Stimulated activated CD4-positive, alpha-beta T cell treated with anti-CD3 and anti-CD28 coated beads, Interleukin-15, amount 100 ng/mL, for 1 hour (primary cell): ENCODE data around the gene C6orf15.

Source experiments
- DNase-seq, 2 donors: peaks; one replicate each; pipeline ENCODE4 v3.0.0-alpha.2; 2020; ENCODE audit warnings: low read depth in 1 of 2, low spot score in 1 of 2

Gene C6orf15

DNA sequence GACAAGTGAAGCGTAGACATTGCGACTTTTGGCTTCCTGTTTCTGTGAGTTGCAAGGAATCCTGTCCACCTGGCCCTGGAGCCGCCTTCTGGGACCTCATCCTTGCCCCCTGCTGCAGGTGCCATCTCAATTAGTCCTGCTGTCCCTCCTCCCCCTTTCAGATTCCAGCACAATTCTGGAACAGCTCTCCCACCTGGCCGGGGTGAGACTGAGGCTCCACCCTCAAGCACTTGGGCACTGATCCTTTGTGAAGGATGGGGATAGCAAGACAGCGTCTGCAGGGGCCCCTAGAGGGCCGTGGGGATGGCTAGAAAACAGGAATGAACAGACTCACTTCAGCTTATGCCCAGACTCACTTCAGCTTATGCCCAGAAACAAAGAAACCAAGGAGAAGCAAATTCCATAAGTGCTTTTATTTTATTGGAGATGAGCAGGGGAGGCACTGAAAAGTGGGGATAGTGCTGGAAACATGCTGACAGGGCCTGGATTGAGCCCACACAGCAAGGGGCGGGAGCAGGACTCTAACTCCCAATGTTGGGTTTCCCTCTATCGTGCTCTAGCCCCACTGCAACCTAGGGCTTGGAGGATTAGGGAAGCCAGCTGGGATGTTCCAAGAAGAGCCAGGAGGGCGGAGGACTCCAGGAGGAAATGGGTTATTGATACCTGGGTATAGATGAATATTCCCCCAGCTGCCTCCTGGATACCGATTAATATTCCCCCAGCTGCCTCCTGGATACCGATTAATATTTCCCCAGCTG lies 1.4 kb downstream of the C6orf15 start:
- no peak for DNase-seq

DNA sequence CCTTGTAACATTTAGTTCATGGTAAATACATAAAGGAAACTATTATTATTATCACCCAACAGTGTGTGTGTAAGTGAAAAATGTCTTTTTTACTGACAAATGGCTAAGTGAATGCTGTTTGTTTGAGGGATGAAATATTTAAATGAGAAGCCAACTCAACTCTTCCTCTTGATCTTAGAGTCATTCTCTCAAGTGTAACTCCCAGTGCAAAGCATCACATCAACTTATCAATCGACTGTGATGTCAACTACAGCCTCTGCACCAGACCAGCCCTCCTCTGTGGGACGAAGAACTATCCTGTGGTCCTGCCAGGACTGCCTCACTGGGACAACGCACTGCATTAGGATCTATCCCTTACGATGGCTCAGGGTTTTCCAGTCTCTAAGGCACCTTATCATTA lies 5.3 kb downstream of the C6orf15 start:
- DNase-seq, result no peak

DNA sequence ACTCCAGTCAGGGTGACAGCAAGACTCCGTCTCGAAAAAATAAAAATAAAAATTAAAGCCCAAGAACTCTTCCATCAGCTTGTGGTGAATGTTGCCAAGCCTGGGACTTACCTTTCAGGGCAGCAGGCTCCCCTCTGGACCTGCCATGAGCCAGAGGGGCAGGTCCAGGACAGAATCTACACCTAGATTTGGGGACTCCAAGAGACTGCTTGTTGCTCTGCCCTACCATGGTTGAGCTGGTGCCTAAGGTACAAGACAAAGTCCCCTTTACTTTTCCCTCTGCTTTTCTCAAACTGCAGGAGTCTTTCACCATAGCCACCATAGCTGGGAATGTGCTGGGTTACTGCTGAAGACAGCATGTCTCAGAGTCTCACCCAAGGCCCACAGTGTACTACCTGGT lies 9.2 kb downstream of the C6orf15 start:
- no peak for DNase-seq

DNA sequence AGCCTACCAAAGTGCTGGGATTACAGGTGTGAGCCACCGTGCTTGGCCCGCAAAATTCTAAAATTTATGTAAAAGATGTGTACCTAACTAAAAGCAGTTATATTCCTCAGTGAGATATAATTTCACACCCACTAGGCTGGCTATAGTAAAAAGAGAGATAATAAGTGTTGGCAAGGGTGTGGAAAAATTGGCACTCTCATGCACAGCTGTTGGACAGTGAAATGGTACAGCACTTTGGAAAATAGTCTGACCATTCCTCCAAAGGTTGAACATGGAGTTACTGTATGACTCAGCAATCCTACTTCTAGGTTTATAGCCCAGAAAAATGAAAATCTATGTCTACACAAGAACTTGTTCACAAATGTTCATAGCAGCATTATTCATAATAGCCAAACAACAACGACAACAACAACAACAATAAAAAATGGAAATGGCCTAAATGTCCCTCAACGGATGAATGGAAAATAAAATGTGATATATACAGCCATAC lies 13.9 kb downstream of the C6orf15 start:
- DNase-seq, result no peak

DNA sequence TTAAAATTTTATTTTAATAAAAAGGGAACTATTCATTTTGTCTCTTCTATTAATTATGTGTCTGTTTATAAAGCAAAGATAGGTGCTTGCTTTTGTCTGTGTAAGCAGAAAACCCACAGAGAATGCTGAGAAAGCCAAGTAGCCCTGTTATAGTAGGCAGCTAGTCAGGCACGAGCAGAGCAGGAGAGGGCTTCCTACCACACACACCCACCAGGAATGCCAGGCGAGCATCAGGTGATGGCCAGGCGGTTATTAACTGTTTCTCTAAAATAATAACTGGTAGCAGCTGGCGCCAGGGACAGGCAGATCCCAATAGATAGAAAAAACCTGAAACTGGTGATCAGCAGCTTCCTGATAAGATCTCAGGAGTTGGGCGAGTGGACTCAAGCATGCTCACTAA lies 15.7 kb downstream of the C6orf15 start:
- DNase-seq, result no peak

DNA sequence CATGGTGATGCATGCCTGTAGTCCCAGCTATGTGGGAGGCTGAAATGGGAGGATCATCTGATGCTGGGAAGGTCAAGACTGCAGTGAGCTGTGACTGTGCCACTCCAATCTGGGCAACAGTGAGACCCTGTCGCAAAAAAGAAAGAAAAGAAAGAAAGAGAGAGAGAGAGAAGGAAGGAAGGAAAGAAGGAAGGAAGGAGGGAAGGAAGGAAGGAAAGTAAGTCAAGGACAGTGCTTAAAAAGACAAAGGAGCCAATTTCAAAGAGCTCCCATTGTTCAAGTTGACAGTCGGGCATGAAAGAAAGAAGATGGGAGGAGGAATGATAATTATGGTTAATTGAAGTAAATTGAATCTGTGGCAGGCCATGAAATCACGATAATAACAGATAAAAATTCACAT lies 16.2 kb downstream of the C6orf15 start:
- no peak for DNase-seq

DNA sequence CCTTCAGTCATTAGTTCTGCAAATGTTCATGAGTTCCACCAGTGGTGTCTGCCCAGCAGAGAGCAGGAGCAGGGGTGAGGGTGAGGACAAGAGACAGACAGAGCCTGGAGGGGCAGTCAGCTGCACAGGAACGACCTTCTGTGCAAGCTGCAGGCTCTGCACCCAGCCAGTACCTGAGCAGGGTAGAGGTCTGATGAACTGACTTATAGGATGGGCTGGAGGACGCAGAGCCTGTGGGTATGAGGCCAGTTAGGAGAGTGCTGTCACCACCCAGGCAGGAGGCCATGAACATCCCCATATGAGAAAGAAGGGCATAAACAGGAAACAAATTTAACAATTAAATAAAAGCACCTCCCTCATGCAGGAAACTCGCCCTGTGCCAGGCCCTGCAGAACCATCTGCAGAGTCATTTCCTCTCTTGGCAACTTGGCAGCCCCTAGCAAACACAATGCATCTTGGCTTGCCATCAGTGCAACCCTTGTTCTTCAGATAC lies 17.9 kb downstream of the C6orf15 start:
- DNase-seq, result peak in 1 of 2 donors; percentile 5

DNA sequence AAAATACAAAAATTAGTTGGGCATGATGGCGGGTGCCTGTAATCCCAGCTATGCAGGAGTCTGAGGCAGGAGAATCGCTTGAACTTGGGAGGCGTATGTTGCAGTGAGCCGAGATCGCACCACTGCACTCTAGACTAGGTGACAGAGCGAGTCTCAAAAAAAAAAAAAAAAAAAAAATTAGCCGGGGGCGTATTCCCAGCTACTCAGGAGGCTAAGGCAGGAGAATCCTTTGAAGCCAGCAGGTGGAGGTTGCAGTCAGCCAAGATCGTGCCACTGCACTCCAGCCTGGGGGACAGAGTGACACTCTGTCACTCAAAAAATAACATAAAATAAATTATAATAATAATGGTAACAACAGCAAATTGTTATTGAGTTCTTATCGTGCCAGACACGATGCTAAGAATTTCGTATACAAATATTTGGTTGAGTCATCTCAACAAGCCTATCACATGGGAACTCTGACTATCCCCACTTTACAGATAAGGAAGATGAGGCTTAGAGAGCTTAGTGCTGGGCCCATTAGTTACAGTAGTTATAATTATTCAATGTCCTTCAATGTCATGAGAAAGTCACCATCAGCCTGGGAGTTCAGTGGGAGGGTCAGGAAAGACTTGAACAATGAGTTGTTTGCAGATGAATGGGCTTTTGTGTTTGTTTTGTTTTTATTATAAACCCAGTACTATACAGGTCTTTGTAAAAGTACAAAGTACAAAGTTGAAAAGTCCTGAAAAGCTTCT lies 19.4 kb downstream of the C6orf15 start:
- DNase-seq, result no peak

DNA sequence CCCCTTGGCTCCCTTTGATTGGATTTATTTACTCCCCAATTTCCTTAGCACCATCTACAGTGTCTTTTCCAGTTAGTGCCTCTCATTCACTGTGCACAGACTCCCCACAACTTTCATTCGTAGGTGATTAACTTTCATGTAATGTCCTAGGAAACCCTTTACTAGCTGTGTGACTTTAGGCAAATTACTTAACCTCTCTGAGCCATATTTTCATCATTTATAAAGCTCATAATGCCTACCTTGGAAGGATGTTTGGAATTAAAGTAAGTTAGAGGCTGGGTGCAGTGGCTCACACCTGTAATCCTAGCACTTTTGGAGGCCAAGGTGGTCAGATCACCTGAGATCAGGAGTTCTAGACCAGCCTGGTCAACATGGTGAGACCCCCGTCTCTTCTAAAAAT lies 20.1 kb downstream of the C6orf15 start:
- DNase-seq, result no peak

DNA sequence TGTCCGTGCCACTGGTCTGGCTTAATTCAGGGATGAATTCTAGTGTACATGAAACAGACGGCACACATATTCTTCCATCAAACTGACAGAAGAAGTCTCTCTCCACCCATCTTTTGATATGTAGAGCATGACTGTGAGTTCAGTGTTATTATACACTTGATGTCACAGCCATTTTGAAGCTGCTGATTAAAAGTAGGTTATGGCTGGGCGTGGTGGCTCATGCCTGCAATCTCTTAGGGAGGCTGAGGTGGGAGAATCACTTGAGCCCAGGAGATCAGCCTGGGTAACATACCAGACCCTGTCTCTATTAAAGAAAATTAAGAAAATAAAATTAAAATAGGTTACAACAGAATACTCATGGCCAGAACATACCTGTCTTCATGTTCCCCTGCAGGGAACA lies 20.7 kb downstream of the C6orf15 start:
- DNase-seq, result no peak

DNA sequence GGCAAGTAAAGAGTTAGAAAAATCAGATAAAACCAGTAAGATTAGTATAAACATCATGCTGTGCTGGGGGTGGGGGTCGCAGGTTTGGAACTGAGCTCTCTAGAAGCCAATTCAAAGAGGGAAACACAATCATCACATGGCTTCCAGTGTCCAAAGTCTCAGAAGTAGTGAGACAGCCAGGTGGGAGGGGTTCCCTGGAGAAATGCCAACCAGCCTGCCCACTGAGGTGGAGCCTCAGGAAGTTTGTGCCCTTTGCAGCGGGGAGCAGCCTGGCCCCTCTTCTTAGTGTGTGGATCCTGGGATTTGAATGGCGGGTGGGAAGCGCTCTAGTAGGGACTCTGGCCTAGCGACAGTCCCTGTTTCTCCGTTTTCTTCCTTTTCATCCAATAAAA lies 21.4 kb downstream of the C6orf15 start:
- DNase-seq, result no peak

DNA sequence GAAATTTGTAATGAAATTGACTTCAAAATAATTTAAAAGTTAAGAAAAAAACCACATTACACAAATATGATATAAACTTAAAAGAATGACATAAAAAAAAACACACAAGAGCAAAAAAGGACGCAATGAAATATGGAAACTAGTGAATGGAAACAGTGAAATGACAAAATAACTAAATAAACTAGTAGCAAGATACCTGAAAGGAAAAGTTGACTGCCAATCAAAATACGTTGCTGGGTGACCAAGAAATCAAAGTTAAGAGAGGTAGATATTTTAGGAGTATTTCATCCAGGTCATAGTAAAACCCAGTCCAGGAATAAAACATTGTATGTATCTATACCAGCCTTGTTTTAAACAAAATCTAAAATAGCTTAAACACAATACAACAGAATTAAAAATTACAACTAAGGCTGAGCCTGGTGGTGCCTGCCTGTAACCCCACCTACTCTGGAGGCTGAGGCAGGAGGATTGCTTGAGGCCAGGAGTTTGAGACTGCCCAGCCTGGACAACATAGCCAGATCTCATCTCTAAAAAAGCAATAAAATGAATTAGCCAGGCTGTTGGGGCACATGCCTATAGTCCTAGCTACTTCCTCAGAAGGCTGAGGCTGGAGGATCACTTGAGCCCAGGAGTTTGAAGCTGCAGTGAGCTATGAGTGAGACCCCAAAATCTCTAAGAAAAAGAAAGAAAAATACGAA lies 22.0 kb downstream of the C6orf15 start:
- no peak for DNase-seq

DNA sequence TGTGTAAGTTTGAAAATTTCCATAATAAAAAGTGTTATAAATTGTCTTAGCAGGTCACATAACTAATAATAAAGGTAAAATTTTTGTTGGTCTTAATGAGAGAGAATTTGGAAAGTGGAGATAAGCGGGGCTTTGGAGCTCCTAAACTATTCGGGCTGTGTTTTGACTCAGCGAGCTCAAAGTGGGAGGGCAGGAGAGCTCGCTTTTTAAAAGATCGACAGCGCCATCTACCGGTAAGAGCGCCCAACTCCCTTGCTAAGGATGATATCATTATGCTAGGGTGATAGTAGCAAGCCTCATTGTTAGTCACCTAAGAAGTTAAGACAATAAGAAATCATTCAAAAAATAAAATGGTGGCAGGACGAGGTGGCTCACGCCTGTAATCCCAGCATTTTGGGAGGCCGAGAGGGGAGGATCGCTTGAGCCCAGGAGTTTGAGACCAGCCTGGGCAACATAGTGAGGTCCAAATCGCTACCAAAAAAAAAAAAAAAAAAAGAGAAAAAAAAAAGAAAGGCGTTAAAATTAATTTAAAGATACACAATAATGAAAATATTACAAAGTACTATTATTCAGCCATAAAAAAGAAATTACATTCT lies 24.8 kb downstream of the C6orf15 start:
- DNase-seq, result peak; percentile 76 to 79

DNA sequence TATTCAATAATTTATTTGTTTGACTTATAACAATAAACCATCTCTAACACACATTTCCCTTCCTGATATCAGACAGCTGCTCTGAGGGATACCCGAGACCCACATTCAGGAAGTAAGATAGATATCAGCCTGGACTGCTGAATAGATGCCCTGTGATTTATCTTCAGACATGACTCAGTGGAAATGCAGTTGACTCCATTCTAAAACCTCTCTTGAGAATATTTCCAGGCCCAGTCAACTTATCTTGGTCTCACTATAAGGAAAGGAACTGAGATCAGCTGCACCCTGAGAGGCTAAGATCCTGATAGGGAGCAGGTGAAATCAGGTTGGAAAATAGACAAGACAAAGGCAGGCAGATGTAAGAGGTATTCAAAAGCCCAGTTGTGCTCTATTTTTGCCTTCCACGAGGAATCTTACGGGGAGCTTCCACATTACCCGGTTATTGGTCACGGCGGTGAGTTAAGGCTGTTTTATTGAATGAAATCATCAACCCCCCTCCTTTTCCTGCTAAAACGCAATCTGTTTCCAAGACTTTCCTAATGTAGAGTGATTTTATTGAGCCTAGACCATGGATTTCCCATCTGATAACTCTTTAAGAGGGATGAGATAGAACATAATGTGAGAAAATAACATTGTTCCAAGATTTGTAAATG lies 25.5 kb downstream of the C6orf15 start:
- DNase-seq, result no peak

DNA sequence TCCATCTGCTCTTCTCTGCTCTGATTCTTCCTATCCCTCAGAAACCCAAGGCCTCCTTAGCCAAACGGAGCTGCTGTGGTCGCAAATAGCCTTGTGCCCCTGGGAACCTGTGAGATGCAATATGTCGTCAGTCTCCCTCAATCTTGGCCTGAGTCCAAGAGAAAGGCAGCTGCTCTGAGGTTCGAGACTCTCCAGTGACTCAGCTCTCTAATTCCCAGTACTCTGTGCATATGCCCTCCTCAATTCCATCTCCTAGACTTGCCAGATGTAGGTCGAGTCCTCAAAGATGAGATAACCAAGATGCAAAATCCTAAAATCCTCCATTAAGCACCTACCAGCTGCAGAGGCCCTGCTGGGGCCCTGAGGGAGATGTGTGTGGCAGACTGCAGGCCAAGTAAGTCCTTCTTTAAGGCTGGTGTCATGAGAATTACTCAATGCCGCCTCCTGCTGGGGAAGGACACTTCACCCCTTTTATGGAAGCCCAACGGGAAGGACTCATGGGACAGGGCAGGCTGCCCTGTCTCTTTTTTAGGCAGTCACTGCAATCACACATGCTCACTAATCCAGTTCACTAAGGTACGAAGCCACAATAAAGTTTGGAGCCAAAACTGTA lies 28.5 kb downstream of the C6orf15 start:
- peak in 1 of 2 donors; percentile 4 for DNase-seq

DNA sequence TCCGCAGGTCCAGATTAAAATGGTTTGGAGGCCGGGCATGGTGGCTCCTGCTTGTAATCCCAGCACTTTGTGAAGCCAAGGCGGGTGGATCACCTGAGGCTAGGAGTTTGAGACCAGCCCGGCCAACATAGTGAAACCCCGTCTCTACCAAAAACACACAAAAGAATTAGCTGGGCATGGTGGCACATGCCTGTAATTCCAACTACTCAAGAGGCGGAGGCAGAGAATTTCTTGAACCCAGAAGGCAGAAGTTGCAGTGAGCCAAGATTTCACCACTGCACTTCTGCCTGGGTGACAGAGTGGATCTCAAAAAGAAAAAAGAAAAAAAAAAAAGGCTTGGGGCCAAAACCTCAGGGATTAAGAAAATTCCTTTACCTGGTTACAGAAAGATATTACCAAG lies 30.5 kb downstream of the C6orf15 start:
- DNase-seq, result no peak

DNA sequence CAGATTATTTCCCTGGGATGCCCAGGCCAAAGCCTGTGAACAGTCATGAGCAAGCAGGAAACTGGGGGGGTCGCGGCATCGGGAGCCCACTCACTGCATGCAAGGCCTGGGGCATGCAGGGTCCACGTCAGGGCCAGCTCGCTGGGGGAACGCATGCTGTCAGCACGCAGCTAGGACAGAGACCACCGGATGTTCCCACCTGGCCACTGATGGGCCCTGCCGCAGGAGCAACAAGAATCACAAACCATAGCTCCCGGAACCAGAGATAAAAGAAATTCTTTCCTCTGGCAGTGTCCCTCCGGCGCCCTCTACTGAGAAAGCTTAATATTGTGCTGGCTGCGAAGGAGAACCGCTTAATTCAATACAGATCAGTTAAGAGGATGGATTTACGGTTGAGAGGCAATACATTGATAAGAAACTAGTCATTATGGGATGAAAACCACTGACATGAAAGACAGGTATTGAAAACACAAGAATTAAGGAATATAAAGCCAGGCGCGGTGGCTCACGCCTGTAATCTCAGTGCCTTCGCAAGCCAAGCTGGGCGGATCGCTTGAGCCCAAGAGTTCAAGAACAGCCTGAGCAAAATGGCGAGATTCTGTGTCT lies 32.6 kb downstream of the C6orf15 start:
- DNase-seq, result peak; percentile 36 to 45

DNA sequence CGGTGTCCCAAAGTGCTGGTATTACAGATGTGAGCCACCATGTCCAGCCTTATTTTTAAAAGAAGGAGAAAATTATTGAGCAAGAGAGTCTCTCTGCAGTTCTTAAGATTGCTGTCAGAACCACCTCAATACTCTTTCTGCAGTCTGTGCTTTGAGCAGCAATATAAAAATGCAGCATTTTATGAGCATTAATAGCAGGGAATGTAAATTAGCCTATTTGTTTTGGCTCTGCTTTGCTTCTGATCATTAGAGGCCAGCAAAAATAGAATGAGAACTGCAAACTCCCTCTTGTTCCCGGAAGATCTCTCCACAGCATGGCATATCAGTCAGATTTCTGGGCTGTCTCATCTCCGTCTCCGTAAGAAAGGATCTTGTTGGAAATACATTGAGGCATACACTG lies 35.8 kb downstream of the C6orf15 start:
- no peak for DNase-seq

DNA sequence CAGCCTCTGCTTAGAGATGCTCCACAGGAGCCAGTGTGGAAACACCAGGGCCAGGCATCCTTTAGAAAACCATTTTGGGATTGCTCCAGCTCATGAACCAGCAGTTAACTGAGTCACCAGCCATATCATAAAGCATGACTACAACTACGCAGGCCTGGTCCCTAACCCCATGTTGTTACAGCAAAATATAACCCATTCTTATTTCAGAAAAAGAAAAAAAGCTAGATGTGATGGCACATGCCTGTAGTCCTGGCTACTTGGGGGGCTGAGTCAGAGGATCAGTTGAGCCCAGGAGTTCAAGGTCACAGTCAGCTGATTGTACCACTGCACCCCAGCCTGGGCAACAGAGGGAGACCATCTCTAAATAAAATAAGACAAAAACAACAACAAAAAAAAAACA lies 36.8 kb downstream of the C6orf15 start:
- no peak for DNase-seq

DNA sequence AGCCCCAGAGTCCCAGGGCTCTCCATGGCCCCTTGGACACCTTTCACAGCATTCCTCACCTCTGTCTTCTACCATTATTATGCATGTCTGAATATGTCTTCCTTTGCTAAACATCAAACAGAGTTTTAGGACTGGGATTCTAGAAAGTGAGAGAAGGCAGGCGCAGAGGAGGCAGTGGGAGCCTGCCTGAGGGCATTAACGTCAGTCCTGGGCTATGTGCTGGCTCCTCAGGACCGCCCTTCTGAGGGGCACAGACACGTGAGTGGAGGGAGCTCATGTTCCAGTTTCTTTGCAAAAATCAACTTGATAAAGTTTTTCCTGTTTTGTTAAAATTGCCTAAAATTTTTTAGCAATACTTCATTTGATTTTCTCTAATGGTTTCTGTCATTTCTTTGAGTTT lies 38.0 kb downstream of the C6orf15 start:
- DNase-seq, result no peak
